ENCODE data around the gene RNF208. TPM values are rescaled to one million over a fixed set of nuclear protein-coding genes. Genes with fewer than 3 reads are reported as not detected.

Gene RNF208
- total and polyA plus RNA-seq, 2 donors (not counting 1 experiment from before 2014, with no cell fraction given), result 1.1 to 1.4 TPM

DNA sequence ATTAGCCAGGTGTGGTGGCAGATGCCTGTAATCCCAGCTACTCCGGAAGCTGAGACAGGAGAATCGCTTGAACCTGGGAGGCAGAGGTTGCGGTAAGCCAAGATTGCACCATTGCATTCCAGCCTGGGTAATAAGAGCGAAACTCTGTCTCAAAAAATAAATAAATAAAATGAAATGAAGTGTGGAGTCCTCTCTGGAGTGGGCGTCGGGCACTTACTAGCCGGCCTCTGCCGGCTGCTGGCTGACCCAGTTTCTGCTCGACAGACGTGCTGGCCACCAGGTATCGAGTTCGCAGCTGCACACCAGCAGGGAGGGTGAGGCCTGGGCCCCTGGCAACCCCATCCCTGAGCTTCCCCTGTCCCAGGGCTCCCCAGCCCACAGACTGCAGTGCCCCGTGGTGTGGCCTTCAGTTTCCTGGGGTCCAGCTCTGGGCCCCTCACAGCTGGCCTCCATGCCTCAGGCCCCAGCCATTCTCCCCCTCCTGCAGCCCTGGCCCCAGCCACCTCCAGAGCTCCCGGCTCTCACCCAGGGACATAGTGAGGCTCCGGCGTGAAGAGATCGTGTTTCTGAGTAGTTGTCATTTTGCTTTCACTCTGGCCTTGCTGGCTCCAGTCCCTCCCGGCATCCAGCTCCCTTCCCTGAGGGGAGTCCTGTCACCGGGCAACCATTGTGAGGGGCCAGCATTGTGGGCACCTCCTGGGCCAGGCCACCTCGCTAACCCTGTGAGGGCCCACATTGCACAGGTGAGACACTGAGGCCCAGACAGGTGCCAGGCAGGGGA lies 25.3 kb upstream of the RNF208 start:
- ChIA-PET POLR2A (interaction anchor here (0.6 kb wide), 1 partner anchor 188 kb away, joined by 8 read pairs; no protein-coding TSS in a partner anchor), CTCF (interaction anchor here (2.5 kb wide), 1 partner anchor 11 kb away, joined by 13 read pairs; no protein-coding TSS in a partner anchor)
- intact Hi-C loops (cut with micrococcal nuclease), result no loop called here
- Mint-ChIP-seq H3K27ac (no peak overlapping the region), H3K9me3 (ENCODE audit: insufficient read depth) (no peaks in the 10 kb centered on the region), H3K4me3 (no peak overlapping the region), H3K27me3 (no peaks in the 10 kb centered on the region), H3K4me1 (peaks cover 14% of the 10 kb centered on the region)
- Histone ChIP-seq H2AFZ (ENCODE audit: insufficient read depth, low read depth, low read length, poor library complexity, severe bottlenecking) (no peak overlapping the region), H3K27ac (ENCODE audit: low read length in 2 of 2) (no peak overlapping the region), H3K9ac (ENCODE audit: low read length) (no peak overlapping the region), H3K4me3 (ENCODE audit: control extremely low read depth in 1 of 5, extremely low read depth in 1 of 5, insufficient read depth in 1 of 5, low read depth in 2 of 5, low read length in 4 of 5) (no peak overlapping the region), H3K9me3 (ENCODE audit: control extremely low read depth in 1 of 3, control insufficient read depth in 2 of 3, insufficient read depth in 1 of 3, low read length in 2 of 3) (no peaks in the 10 kb centered on the region), H3K27me3 (replicated peaks in 1 of 4; ENCODE audit: control extremely low read depth in 1 of 4, control insufficient read depth in 3 of 4, insufficient read depth in 4 of 4, low read length in 3 of 4) (no peaks in the 10 kb centered on the region), H4K20me1 (ENCODE audit: control insufficient read depth, insufficient read depth, low read length, poor library complexity, severe bottlenecking) (peaks cover 20% of the 10 kb centered on the region), H3K36me3 (replicated peaks in 1 of 2; ENCODE audit: control extremely low read depth in 1 of 2, control insufficient read depth in 1 of 2, extremely low read depth in 1 of 2, insufficient read depth in 2 of 2, low read length in 1 of 2) (peaks cover 0 to 14% of the 10 kb centered on the region in 2 experiments), H3K79me2 (ENCODE audit: control insufficient read depth, insufficient read depth, low read length) (peaks cover 25% of the 10 kb centered on the region), H3K4me2 (replicated peaks; ENCODE audit: low read depth, low read length, poor library complexity, severe bottlenecking) (no peak overlapping the region), H3K4me1 (ENCODE audit: control insufficient read depth in 2 of 2, insufficient read depth in 2 of 2, low read length in 2 of 2) (peaks cover 5% of the 10 kb centered on the region in 2 donors)
- TF ChIP-seq EZH2 (IDR thresholded peaks at IDR 0.05; ENCODE audit: borderline replicate concordance, insufficient read depth, low read depth, low read length, poor library complexity, severe bottlenecking), result no peak
- TF ChIP-seq, protein P1, sequence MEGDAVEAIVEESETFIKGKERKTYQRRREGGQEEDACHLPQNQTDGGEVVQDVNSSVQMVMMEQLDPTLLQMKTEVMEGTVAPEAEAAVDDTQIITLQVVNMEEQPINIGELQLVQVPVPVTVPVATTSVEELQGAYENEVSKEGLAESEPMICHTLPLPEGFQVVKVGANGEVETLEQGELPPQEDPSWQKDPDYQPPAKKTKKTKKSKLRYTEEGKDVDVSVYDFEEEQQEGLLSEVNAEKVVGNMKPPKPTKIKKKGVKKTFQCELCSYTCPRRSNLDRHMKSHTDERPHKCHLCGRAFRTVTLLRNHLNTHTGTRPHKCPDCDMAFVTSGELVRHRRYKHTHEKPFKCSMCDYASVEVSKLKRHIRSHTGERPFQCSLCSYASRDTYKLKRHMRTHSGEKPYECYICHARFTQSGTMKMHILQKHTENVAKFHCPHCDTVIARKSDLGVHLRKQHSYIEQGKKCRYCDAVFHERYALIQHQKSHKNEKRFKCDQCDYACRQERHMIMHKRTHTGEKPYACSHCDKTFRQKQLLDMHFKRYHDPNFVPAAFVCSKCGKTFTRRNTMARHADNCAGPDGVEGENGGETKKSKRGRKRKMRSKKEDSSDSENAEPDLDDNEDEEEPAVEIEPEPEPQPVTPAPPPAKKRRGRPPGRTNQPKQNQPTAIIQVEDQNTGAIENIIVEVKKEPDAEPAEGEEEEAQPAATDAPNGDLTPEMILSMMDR (IDR thresholded peaks at IDR 0.05), result no peak
- ATAC-seq (ENCODE audit: low read depth), result no peak
- 89% methylated on average over 19 of the region's 20 CpGs for WGBS (ENCODE audit: insufficient coverage)
- no peak for DNase-seq

Measured in B cell (primary cell).